Astrocyte of the cerebellum (primary cell): Measurements from ENCODE around the gene ZNF143.
A peak's percentile ranks its signal among the peaks of the same experiment; 100 is the strongest.

Experiments used
- DNase-seq: peaks from one replicate; pipeline ENCODE4 v3.0.0-alpha.2; 2011; ENCODE audit warnings: low read depth
- H3K4me3 ChIP-seq: 2 replicates; pipeline ENCODE4 v1.5.1; 2011; ENCODE audit warnings: mild to moderate bottlenecking, low read depth, low read length, moderate library complexity
- CTCF ChIP-seq: IDR thresholded peaks from 2 replicates; pipeline ENCODE4 v1.5.1; 2012; ENCODE audit warnings: low read length, low read depth, moderate library complexity, mild to moderate bottlenecking; ENCODE audit errors: missing control alignments
- in situ Hi-C: cut with HindIII; loops from 2 replicates; pipeline ENCODE4 v1.10.0; 2017; ENCODE audit warnings: low sequenced_read_pairs

The ZNF143 gene

GRCh38 chr11:9575260-9576240, 114.7 kb downstream of the ZNF143 start:
- peak; percentile 78 for DNase-seq
- in situ Hi-C loops: no loop called here
- H3K4me3 ChIP-seq: peak overlapping the region; percentile 84
- no peak for TF ChIP-seq CTCF

GRCh38 chr11:9576701-9577381, 116.0 kb downstream of the ZNF143 start:
- H3K4me3 ChIP-seq: peak overlapping the region; percentile 84
- in situ Hi-C loops: no loop called here
- DNase-seq: no peak
- no peak for TF ChIP-seq CTCF

GRCh38 chr11:9577556-9577955, 116.7 kb downstream of the ZNF143 start:
- DNase-seq: no peak
- TF ChIP-seq CTCF: no peak
- H3K4me3 ChIP-seq: peak overlapping the region; percentile 84
- in situ Hi-C loops: no loop called here
